GM12872 (cell line): ENCODE measurements around the gene TMEM164.

Experiments used
- TF ChIP-seq, protein P1 (sequence below): IDR thresholded peaks from 3 replicates; pipeline ENCODE4 v1.5.1; 2011; ENCODE audit warnings: low read depth, mild to moderate bottlenecking, low read length, moderate library complexity; ENCODE audit not compliant: insufficient read depth

TMEM164 gene

DNA sequence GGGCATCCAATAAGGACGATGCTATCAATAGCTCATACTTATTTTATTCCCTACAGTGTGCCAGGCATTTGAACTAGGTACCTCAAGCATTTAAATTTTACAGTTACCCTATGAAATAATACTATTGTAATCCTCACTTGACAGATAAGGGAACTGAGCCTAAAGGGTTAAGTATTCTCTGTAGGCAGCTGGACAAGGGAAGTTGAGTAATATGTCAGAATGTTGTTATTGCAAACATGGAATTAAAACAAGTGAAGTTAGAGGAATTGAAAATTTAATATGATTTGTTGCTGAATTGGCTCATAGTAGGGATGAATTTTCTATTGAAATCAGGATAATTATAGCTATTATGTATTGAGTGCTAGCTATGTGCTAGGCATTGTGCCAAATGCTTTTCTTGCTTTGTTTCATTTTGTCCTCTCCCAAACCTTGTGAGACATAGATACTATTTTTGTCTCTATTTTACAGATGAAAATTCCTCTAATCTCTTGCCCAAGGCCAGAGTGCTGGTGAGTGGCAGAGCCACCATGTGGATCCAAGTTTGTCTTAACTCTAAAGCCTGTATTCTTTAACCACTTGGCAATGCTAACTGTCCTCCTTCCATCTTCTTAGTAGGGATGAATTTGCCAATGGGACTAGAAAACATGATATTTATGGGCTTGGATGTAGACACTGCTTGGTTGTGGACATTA, 58.1 kb downstream of the TMEM164 start:
- TF ChIP-seq, protein P1, sequence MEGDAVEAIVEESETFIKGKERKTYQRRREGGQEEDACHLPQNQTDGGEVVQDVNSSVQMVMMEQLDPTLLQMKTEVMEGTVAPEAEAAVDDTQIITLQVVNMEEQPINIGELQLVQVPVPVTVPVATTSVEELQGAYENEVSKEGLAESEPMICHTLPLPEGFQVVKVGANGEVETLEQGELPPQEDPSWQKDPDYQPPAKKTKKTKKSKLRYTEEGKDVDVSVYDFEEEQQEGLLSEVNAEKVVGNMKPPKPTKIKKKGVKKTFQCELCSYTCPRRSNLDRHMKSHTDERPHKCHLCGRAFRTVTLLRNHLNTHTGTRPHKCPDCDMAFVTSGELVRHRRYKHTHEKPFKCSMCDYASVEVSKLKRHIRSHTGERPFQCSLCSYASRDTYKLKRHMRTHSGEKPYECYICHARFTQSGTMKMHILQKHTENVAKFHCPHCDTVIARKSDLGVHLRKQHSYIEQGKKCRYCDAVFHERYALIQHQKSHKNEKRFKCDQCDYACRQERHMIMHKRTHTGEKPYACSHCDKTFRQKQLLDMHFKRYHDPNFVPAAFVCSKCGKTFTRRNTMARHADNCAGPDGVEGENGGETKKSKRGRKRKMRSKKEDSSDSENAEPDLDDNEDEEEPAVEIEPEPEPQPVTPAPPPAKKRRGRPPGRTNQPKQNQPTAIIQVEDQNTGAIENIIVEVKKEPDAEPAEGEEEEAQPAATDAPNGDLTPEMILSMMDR, result no peak

- TF ChIP-seq, protein P1, result no peak
Measured at GRCh38 chrX:110062919-110063318, 60.0 kb downstream of the TMEM164 start.

- TF ChIP-seq, protein P1, result no peak
Measured at GRCh38 chrX:110066488-110067225, 63.7 kb downstream of the TMEM164 start.

DNA sequence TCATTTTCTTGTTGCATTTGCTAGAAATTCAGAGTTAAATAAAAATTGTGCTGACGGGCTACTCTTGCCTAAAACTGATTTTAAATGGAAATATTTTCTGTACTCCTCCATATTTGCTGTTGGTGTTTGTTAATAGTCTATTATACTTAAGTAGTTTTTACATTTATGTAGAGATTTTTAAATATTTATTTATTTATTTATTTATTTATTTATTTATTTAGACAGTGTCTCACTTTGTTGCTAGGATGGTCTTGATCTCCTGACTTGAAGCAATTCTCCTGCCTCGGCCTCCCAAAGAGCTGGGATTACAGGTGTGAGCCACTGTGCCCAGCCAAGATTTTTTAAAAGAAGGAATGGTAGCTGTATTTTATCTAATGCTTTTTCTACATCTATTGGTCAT, 68.1 kb downstream of the TMEM164 start:
- TF ChIP-seq, protein P1, result no peak

- TF ChIP-seq, protein P1, result no peak
Measured at GRCh38 chrX:110081320-110081719, 78.4 kb downstream of the TMEM164 start.

DNA sequence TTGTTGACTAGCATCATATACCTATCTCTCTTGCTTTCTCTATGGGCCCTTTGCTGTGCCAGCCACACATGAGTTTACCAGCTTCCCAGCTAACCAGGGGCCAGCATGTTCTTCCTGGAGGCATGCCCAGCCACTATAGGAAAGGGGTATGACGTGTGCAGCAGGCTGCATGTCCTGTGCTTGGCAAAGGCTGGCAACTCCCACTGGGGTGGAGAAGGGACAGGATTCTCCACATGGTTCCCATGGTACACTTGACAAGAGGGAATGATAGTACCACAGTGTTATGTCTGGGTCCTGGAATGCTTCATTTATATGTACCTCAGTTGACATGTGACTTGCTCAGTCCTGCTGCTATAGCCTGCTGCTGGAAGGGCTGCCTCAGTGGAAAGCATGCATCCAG, 78.8 kb downstream of the TMEM164 start:
- TF ChIP-seq, protein P1, result no peak

DNA sequence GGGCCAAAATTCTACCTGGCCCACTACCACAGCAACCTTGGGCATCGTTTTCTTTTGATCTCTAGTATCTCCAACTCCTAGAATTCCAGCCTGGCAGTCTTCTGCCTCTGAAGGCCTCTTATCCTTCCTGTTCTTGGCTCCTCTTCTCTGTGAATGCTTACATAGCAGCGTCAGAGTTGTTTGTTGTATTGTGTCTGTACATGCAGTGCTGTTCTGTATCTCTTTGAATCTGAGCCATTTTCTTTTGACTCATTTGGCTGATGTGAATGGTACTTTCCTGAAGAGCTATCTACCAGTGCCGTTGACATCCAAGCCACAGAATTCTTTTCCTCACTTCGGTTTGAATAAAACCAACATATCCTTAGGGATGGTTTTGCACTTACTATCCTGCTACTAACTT, 79.2 kb downstream of the TMEM164 start:
- TF ChIP-seq, protein P1, result no peak
